HG02588 (cell line): Measurements from ENCODE around the gene CST4.
"Not testable (repeated sequence)": the region's sequence is repeated elsewhere in the genome, so short reads cannot be mapped to it uniquely, and the experiment has no call there.

Source experiments
- ATAC-seq: cut with Tn5 transposase; IDR thresholded peaks from one replicate; pipeline ENCODE4 v1.9.1; 2021; ENCODE audit warnings: mild to moderate bottlenecking, moderate library complexity; ENCODE audit not compliant: unreplicated experiment

The CST4 gene, protein sequence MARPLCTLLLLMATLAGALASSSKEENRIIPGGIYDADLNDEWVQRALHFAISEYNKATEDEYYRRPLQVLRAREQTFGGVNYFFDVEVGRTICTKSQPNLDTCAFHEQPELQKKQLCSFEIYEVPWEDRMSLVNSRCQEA

DNA sequence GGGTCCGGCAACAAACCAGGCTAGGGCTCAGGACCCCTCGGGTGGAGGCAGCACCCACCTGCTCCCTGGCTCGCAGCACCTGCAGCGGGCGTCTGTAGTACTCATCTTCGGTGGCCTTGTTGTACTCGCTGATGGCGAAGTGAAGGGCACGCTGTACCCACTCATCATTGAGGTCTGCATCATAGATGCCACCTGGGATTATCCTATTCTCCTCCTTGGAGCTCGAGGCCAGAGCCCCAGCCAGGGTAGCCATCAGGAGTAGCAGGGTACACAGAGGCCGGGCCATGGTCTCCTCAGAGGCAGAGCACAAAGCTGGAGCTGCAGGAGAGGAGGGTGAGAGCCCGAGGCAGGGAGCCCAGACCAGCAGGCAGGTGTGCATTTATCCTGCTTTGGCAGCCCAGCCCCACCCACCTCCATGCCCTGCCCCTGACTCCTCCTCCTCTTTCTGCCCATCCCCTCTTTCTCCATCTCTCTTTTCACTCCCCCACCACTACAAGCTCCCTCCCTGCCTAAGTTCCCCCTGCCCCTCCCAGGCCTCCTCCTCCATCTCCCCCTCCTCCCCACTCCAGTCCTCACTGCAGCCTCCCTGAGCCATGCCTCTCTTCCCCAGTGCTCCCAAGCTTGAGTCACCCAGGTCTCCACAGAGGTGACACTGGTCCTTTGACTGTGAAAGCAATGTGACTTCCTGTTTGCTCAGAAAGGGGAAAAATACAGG, at the start of gene CST4:
Gene CST4 (minus strand): TSS at position 355 of the 715 bp plus-strand sequence. CDS start 69 bp downstream, at position 286.
- ATAC-seq: not testable (repeated sequence)

DNA sequence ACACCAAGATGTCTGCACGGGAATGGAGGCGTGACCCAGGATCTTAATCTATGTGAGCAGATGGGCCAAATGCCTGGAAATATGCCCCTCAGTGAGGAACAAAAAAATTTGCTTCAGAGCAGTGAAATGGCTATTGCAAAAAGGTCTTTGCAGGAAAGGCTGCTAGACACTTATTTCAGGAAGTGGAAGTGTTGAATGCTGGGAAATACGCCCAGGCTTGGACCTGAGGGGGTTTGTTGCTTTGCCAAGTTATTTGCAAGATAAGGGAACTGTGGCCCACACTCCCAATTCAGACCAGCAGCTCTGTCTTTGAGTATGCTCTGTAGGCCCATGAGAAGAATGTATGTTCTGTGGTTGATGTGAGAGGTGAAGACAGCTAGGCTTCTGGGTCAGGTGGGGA, 46.6 kb upstream of the CST4 start:
- not testable (repeated sequence) for ATAC-seq

- ATAC-seq: not testable (repeated sequence)
These were observed 46.1 kb upstream of the CST4 start for GRCh38 chr20:23734949-23735348.

- ATAC-seq: not testable (repeated sequence)
These were observed 45.6 kb upstream of the CST4 start for GRCh38 chr20:23734440-23734839.

DNA sequence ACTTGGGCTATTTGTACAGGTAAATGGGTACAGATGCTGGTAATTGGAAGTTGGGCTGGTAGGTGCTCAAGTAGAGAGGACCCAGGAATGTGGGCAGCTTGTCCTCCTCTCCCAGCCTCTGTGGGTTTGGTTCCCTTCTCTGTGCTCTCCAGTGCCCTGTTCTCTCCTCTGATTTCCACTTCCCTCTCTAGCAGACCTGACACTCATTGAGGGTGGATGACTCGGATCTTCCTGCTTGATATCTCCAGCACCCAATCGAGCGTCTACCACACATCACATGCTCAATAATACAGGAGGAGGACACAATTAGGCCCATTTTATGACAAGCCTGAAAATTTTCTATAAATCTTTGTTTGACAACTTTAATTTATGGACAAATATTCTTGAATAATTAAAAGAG, 38.2 kb upstream of the CST4 start:
- ATAC-seq: no peak

GRCh38 chr20:23725102-23725501, 36.3 kb upstream of the CST4 start:
- ATAC-seq: no peak

GRCh38 chr20:23723659-23724307, 34.9 kb upstream of the CST4 start:
- not testable (repeated sequence) for ATAC-seq

DNA sequence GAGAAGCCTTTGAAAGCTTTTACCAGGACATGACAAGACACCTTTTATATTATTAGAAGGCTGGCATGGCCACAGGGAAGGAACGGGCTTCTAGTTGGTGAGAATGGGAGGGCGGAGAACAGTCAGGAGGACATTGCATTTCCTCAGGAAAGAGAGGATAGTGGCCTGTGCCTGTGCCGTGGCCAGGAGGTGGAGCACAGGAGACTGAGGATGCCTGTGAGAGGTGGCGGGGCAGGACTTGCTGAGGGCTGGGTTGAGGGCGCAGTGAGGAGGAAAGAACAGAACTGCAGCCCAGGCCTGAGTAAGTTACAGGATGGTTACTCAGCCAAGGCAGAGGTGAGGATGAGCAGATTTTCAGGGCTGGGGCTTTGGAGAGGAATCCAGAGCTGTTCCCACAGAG, 34.0 kb upstream of the CST4 start:
- ATAC-seq: not testable (repeated sequence)

- no peak for ATAC-seq
These were observed 33.1 kb upstream of the CST4 start for GRCh38 chr20:23721962-23722361.

DNA sequence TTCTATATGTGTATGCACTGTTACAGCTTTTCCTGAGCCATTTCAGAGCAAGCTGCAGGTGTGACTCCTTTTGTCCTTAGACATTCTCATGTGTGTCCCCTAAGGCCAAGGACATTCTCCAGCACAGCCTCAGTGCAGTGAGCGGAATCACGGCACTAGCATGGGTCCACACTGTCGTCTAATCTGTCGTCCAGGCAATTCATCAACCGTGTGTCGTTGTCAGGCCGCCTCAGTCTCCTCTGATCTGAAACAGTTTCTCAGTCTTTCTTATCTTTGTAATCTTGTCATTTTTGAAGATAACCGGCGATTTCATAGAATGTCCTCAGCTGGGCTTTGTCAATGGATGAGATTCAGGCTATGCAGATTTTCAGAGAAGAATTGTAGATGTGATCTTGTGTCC, 30.5 kb upstream of the CST4 start:
- not testable (repeated sequence) for ATAC-seq

- ATAC-seq: not testable (repeated sequence)
These were observed 22.9 kb upstream of the CST4 start for GRCh38 chr20:23711778-23712177.

GRCh38 chr20:23710771-23711170, 21.9 kb upstream of the CST4 start:
- ATAC-seq: no peak

GRCh38 chr20:23705895-23706294, 17.1 kb upstream of the CST4 start:
- no peak for ATAC-seq

DNA sequence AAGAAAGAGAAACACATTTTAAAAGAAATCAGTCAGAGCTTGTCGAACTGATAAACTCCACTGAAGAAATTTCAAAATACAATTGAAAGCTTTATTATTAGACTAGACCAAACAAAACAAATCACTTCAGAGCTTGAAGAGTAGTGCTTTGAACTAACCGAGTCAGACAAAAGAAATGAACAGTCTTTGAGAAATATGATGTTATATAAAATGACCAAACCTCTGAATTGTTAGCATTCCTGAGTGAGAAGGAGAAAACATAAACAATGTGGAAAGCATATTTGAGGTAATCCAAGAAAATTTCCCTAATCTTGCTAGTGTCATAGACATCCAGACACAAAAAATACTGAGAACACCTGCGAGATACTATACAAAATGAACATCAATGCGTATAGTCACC, 13.2 kb upstream of the CST4 start:
- no peak for ATAC-seq

GRCh38 chr20:23700931-23701330, 12.1 kb upstream of the CST4 start:
- no peak for ATAC-seq

GRCh38 chr20:23697947-23698346, 9.1 kb upstream of the CST4 start:
- ATAC-seq: no peak

DNA sequence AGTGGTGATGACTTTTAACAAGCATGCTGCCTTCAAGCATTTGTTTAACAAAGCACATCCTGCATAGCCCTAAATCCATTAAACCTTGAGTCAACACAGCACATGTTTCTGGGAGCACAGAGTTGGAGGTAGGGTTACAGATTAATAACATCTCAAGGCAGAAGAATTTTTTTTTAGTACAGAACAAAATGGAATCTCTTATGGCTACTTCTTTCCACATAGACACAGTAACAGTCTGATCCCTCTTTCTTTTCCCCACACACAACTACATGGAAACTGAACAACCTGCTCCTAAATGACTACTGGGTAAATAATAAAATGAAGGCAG, 6.2 kb upstream of the CST4 start:
- ATAC-seq: not testable (repeated sequence)

DNA sequence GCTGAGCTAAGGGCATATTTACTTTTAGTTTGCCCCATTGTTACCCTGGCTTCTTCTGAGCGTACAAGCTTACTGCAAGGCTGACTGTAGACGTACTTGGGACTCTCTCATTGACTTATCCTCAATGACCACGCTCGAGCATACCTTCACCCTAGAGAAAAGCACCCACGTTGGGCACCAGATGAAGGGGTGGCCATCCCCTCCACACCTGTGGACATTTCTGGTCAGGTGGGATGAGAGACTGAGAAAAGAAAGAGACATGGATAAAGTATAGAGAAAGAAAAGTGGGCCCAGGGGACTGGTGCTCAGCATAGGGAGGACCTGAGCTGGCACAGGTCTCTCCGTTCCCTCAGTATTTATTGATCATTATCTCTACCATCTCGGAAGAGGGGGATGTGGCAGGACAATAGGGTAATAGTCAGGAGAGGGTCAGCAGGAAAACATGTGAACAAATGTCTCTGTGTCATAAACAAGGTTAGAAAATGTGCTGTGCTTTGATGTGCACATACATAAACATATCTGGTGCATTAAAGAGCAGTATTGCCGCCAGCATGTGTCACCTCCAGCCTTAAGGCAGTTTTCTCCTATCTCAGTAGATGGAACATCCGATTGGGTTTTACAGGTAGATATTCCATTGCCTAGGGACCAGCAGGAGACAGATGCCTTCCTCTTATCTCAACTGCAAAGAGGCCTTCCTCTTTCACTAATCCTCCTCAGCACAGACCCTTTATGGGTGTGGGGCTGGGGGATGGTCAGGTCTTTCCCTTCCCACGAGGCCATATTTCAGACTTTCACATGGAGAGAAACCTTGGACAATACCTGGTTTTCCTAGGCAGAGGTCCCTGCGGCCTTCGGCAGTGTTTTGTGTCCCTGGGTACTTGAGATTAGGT, 5.6 kb upstream of the CST4 start:
- not testable (repeated sequence) for ATAC-seq

DNA sequence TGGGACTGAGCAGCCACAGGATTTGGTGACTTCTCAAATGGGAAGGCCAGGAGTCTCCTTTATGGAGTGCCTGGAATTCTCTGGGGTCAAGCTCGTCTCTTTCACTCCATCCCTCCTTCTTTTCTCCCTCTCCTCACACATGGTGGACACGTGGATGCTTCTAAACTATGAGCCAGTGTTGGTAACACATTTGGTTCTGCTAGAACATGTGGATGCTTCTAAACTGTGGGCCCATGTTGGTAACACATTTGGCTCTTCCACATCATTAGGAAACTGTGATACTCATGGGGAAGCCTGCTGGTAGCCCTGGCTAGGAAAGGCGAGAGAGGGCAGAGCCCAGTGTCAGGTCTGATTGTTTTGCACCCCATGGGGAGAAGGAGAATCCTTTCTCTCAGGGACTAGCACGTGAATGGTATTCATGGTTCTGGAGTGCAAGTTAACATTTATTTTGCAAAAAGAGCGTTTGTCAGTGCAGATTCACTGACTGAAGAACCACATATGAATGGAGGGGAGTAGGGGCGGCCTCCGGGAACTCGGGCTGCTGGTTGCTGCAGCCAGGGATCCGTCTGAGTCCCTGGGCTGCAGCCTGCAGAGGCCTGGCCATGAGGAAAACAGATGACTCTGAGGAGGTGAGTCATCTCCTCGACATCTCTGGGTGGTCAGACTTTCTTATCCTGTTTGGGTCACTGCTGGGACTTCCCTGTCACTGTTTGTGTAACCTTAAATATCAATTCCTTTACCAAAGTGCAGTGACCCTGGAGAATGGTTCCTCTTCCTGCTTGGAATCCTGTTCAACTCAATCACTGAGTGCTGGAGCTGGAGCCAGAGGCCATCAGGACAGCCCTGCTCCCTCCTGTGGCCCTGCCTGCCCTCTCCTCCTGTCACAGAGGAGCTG, 4.1 kb upstream of the CST4 start:
- not testable (repeated sequence) for ATAC-seq

DNA sequence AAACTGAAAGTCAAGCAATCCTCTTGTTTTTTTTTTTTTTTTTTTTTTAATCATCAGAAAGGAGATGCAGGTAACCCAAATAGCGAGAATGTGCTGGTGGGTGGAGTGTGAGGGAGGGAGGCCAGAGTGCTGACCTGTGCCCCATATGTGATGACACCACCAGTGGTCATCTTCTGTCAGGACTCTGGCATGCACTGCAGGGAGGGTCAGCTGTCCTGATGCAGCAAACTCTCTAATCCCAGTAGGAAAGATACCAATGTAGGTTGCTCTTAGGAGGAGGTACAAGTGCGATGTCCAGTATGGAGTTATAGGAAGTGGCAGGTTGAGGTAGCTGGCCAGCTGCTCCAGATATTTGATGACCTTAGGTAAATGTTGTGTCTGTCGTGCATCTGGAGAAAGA, 2.8 kb upstream of the CST4 start:
- no peak for ATAC-seq
